MV-4-11 (cell line): ENCODE measurements around the gene OR10A2.
"Not testable (repeated sequence)": the region's sequence is repeated elsewhere in the genome, so short reads cannot be mapped to it uniquely, and the experiment has no call there.

ENCODE experiments used
- DNase-seq: peaks from one replicate; lab custom pipeline; 2025; lab: John Stamatoyannopoulos, UW

Gene OR10A2

DNA sequence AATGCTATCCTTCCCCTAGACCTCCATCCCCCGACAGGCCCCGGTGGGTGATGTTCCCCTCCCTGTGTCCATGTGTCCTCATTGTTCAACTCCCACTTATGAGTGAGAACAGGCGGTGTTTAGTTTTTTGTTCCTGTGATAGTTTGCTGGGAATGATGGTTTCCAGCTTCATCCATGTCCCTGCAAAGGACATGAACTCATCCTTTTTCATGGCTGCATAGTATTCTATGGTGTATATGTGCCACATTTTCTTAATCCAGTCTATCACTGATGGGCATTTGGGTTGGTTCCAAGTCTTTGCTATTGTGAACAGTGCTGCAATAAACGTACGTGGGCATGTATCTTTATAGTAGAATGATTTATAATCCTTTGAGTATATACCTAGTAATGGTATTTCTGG is 24.9 kb downstream of the OR10A2 start:
- DNase-seq: not testable (repeated sequence)

GRCh38 chr11:6888830-6889229 is 26.0 kb downstream of the OR10A2 start:
- DNase-seq: no peak

DNA sequence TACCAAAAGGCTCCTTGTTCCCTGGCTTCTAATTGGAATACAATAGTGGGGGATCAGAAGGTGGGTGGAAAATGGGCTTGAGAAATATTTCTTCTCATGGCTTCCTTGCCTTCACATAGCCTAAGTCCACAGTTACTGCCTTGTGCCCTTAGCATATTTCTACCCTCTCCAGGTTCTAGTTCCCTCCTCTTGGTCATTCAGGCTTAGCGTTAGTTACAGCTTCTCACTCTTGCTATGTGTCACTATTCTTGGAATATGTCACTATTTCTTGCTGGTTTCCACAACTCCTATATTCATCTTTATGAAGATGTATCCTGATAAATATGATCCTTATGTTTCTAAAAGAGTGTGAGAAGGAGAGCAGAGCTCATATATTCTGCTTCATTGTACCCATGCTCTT is 27.0 kb downstream of the OR10A2 start:
- no peak for DNase-seq

DNA sequence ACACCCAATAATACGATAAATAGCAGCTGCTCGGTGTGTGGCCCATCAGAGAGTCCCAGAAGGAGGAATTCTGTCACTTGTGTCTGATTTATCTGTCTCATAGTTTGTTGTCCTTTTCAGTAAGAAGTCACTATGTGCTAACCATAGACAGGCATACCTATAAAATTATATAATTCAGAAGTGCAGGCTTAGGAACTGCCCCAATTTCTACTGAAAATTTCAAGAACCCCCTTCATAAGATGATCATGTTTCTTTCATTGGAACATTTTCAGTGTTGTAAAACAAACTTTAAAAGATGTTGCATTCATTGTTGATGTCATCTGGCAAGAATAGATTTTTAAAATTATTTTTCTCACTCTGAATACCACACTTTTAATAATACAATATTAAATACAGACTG is 29.5 kb downstream of the OR10A2 start, which contains the start of gene OR2D2:
TSS of gene OR2D2 (minus strand) at position 101 of the 400 bp plus-strand sequence. CDS start at position 101, 0 bp downstream.
- DNase-seq: no peak

DNA sequence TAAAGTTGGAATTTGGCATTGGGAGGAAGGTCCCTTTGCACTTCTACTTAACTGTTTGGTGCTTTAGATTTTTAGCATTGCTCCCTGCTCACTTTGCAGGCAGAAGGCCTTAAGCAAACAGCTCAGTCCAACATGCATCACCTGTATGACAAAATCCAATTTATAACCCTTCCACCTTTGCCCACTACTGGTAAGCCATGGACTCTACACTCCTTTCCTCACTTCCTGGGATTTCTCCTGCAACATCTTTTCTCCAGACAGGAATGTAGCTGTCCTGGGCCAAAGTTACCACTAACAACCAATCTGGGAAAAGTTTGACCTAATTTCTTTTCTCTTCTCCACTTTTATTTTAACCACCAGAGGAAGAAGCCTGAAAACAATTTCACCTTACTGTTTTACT is 31.2 kb downstream of the OR10A2 start:
- no peak for DNase-seq

DNA sequence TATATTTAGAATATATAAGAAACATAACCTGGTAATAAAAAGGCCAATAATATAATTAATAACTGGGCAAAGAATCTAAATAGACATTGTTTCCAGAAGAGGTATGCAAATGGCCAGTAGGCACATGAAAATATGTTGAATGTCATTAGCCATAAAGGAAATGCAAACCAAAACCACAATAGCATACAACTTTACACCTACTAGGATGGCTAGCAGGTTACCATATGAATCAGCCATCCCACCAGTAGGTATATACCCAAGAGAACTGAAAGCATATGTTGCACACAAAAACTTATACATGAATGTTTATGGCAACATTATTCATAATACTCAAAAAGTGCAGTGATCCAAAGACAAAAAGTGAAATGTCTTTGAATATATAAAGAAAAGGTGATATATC is 32.2 kb downstream of the OR10A2 start:
- no peak for DNase-seq

GRCh38 chr11:6898911-6899310 is 36.1 kb downstream of the OR10A2 start:
- DNase-seq: no peak

- DNase-seq: no peak
These were observed 37.6 kb downstream of the OR10A2 start for GRCh38 chr11:6900327-6900999.

- DNase-seq: not testable (repeated sequence)
These were observed 41.9 kb downstream of the OR10A2 start for GRCh38 chr11:6904804-6905203.

DNA sequence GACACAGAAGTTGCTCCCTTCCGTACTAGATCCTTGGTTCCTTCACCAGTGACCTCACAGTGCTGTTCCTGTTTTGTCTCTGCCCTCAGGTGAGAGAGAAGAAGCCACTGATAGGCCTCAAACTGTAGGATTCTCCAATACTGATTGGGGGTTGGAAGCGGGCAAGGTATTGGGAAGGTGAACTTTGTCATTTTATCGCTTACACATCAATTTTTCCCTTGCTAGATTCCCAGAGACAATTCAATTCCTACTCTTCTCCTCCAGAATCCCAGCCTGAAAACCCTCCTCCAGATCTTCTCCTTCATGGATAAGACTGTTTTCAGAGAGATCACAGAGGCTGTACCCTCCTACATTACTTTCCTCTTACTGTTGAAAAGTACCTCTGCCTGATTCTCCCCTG is 48.5 kb downstream of the OR10A2 start:
- no peak for DNase-seq

GRCh38 chr11:6911948-6912347 is 49.1 kb downstream of the OR10A2 start:
- no peak for DNase-seq

DNA sequence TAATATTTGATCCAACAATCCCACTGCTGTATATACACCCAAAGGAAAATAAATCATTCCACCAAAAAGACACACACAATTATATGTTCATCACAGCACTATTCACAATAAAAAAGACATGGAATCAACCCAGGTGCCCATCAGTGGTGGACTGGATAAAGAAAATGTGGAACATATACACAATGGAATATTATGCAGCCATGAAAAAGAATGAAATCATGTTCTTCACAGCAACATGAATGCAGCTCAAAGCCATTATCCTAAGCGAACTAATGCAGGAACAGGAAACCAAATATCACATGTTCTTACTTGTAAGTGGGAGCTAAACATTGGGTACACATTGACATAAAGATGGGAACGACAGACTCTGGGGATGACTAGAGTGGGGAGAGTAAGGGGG is 56.8 kb downstream of the OR10A2 start:
- DNase-seq: no peak

DNA sequence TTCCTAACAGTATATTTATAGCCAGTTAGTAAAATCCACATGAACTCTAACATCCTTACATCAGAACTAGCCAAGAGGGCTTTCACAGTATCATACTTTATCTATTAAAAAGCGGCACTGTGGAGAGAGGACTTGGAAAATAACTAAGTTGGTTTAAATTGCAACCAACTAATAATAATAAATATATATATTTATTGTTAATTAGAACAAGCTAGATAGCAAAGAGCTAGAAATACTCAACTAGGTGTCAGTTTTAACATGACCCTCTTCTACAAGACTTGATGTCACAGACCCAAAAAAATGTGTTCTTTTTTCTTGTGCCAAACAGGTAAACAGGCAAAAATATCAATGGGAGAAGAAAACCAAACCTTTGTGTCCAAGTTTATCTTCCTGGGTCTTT is 57.8 kb downstream of the OR10A2 start, which contains the start of gene OR2D3:
TSS of gene OR2D3 (plus strand) at position 301 of the 400 bp plus-strand sequence. CDS start at position 301, 0 bp downstream.
- no peak for DNase-seq
